ENCODE results near the gene SLC43A2. TPM values are rescaled to one million over a fixed set of nuclear protein-coding genes. Genes with fewer than 3 reads are reported as not detected.

Gene SLC43A2
- total RNA-seq, 3 donors from 2014 or later (not counting 1 experiment from before 2014, with no cell fraction given), result 24.5 to 36.0 (median 30.3) TPM

DNA sequence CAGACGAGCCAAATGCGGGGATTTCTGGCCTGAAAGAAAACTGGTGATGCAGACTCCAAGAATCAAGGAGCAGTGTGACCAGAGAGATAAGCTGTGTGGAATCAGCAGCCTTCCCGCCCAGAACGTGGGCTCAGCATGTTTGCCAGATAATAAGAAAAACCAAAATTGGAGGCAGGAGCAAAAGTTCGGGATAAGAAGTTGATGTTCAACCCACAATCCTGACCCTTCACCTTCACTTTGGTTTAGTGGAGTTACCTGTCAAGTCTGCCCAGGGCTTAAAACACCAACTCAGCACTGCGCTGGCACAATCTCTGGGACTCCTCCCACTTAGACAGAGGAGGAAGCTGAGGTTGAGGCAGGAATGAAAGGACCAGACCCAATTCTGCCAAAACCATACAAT, 3.1 kb downstream of the SLC43A2 start:
- no peaks in the 10 kb centered on the region for H3K9me3 Mint-ChIP-seq
- intact Hi-C loops (cut with micrococcal nuclease), result loop anchor here (5.0 kb wide), 1 partner anchor 108 kb away; the partner anchor contains the start of gene INPP5K
- peaks cover 2% of the 10 kb centered on the region for H3K36me3 ChIP-seq (ENCODE audit: control insufficient read depth, insufficient read depth, low read length)
- peaks cover 16 to 30% of the 10 kb centered on the region in 2 donors for H3K4me1 Mint-ChIP-seq
- H3K36me3 Mint-ChIP-seq, result no peaks in the 10 kb centered on the region
- H3K27me3 ChIP-seq (ENCODE audit: control insufficient read depth, insufficient read depth, low read length), result no peaks in the 10 kb centered on the region
- peak overlapping the region; percentile 31 for H3K4me3 Mint-ChIP-seq
- ATAC-seq, result no peak
- H3K27ac Mint-ChIP-seq, result no peak overlapping the region
- H3K27me3 Mint-ChIP-seq (ENCODE audit: low read depth in 2 of 2), result peaks cover 3 to 20% of the 10 kb centered on the region in 2 donors
- no peak for DNase-seq
- H3K9me3 ChIP-seq (ENCODE audit: control insufficient read depth, insufficient read depth, low read length), result no peaks in the 10 kb centered on the region
- H3K4me3 ChIP-seq (ENCODE audit: low read length), result no peak overlapping the region
- peaks cover 33% of the 10 kb centered on the region for H3K4me1 ChIP-seq (ENCODE audit: control insufficient read depth, insufficient read depth, low read length)
- 87% methylated on average over 5 of the region's 6 CpGs for whole genome bisulfite sequencing (ENCODE audit: insufficient coverage)
- H3K27ac ChIP-seq (ENCODE audit: low read length), result no peak overlapping the region
- TF ChIP-seq, protein P1, sequence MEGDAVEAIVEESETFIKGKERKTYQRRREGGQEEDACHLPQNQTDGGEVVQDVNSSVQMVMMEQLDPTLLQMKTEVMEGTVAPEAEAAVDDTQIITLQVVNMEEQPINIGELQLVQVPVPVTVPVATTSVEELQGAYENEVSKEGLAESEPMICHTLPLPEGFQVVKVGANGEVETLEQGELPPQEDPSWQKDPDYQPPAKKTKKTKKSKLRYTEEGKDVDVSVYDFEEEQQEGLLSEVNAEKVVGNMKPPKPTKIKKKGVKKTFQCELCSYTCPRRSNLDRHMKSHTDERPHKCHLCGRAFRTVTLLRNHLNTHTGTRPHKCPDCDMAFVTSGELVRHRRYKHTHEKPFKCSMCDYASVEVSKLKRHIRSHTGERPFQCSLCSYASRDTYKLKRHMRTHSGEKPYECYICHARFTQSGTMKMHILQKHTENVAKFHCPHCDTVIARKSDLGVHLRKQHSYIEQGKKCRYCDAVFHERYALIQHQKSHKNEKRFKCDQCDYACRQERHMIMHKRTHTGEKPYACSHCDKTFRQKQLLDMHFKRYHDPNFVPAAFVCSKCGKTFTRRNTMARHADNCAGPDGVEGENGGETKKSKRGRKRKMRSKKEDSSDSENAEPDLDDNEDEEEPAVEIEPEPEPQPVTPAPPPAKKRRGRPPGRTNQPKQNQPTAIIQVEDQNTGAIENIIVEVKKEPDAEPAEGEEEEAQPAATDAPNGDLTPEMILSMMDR (IDR thresholded peaks at IDR 0.05), result no peak

DNA sequence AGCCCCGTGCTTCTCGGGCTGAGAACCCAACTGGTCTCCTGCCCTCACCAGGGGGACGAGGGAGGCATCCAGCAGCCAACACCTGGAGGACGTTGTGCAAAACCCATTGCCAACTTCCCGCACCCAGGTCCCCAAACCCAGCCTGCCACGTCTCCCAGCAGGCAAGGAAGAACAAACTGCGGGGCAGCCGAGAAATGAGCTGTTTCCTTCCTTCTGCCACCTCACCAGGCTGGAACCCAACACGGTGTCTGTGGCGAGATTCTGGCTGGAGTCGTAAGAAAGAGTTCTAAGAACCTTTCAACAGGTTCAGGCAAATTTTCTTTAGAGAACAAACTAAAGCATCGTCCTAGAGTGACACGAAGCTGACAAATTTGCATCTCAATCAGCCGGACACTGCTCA, 3.6 kb downstream of the SLC43A2 start:
- H3K27me3 Mint-ChIP-seq (ENCODE audit: low read depth in 2 of 2), result peaks cover under 1 to 20% of the 10 kb centered on the region in 2 donors
- H3K36me3 Mint-ChIP-seq, result no peaks in the 10 kb centered on the region
- no peaks in the 10 kb centered on the region for H3K27me3 ChIP-seq (ENCODE audit: control insufficient read depth, insufficient read depth, low read length)
- TF ChIP-seq, protein P1 (IDR thresholded peaks at IDR 0.05), result no peak
- intact Hi-C loops (cut with micrococcal nuclease), result loop anchor here (5.0 kb wide), 1 partner anchor 108 kb away; the partner anchor contains the start of gene INPP5K
- WGBS (ENCODE audit: insufficient coverage), result 65% methylated on average over 14 of the region's 14 CpGs
- no peak for ATAC-seq
- no peak for DNase-seq
- H3K36me3 ChIP-seq (ENCODE audit: control insufficient read depth, insufficient read depth, low read length), result peaks cover 2% of the 10 kb centered on the region
- H3K4me3 Mint-ChIP-seq, result no peak overlapping the region
- H3K27ac ChIP-seq (ENCODE audit: low read length), result no peak overlapping the region
- H3K9me3 ChIP-seq (ENCODE audit: control insufficient read depth, insufficient read depth, low read length), result no peaks in the 10 kb centered on the region
- H3K27ac Mint-ChIP-seq, result no peak overlapping the region
- no peaks in the 10 kb centered on the region for H3K9me3 Mint-ChIP-seq
- H3K4me3 ChIP-seq (ENCODE audit: low read length), result no peak overlapping the region
- peaks cover 31% of the 10 kb centered on the region for H3K4me1 ChIP-seq (ENCODE audit: control insufficient read depth, insufficient read depth, low read length)
- H3K4me1 Mint-ChIP-seq, result peaks cover 11 to 25% of the 10 kb centered on the region in 2 donors

DNA sequence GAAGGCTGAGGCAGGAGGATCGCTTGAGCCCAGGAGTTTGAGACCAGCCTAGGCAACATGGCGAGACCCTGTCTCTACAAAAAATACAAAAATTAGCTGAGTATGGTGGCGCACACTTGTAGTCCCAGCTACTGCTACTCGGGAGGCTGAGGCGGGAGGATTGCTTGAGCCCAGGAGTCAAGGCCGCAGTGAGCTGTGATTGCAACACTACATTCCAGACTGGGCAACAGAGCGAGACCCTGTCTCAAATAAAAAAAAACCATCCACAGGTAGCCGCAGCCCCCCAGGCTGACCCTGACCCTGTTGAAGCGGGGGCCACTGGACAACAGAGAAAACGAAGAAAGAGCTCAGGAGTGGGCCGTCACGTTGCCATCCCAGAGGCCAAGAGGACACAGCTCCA, 4.0 kb downstream of the SLC43A2 start:
- Mint-ChIP-seq H3K4me3 (no peak overlapping the region), H3K27ac (no peak overlapping the region), H3K27me3 (ENCODE audit: low read depth in 2 of 2) (peaks cover 0 to 20% of the 10 kb centered on the region in 2 donors), H3K36me3 (no peaks in the 10 kb centered on the region), H3K9me3 (no peaks in the 10 kb centered on the region), H3K4me1 (peaks cover 10 to 21% of the 10 kb centered on the region in 2 donors)
- DNase-seq (no peak), ATAC-seq (no peak)
- H3K27ac ChIP-seq (ENCODE audit: low read length), result no peak overlapping the region
- TF ChIP-seq, protein P1 (IDR thresholded peaks at IDR 0.05), result no peak
- intact Hi-C loops (cut with micrococcal nuclease), result loop anchor here (5.0 kb wide), 1 partner anchor 107 kb away; the partner anchor contains the start of gene INPP5K
- H3K9me3 ChIP-seq (ENCODE audit: control insufficient read depth, insufficient read depth, low read length), result no peaks in the 10 kb centered on the region
- no peak overlapping the region for H3K4me3 ChIP-seq (ENCODE audit: low read length)
- H3K27me3 ChIP-seq (ENCODE audit: control insufficient read depth, insufficient read depth, low read length), result no peaks in the 10 kb centered on the region
- H3K4me1 ChIP-seq (ENCODE audit: control insufficient read depth, insufficient read depth, low read length), result peaks cover 27% of the 10 kb centered on the region
- WGBS (ENCODE audit: insufficient coverage), result 87% methylated on average over 12 of the region's 12 CpGs
- peaks cover 2% of the 10 kb centered on the region for H3K36me3 ChIP-seq (ENCODE audit: control insufficient read depth, insufficient read depth, low read length)

DNA sequence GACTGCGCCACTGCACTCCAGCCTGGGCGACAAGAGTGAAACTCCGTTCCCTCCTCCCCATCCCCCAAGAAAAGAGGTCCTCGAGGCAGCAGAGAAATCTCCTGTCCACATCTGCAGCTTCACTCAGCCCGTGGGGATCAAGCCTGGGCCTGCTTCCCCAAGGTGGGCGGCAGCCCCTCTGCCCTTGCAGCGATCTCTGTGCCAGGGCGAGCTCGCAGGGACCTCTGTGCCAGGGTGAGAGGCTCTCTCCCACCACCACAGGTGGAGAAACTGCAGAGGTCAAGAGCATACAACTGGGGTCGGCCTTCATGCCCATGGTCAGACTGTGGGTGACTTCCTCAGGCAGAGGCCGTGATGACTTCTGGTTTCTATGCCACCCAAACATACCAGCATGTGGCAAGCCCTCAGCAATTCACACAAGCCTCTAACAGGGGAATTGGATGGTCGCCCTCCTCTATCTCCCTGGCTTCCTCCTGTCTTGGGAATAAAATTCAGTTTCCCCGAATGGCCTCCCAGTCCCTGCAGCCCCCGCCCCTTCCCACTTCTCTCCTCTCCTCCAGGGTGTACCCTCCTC, 5.5 kb downstream of the SLC43A2 start:
- ATAC-seq, result no peak
- intact Hi-C loops (cut with micrococcal nuclease), result no loop called here
- Mint-ChIP-seq H3K36me3 (no peaks in the 10 kb centered on the region), H3K27me3 (ENCODE audit: low read depth in 2 of 2) (peaks cover 0 to 20% of the 10 kb centered on the region in 2 donors), H3K27ac (no peak overlapping the region), H3K9me3 (no peaks in the 10 kb centered on the region), H3K4me1 (peaks cover 5 to 9% of the 10 kb centered on the region in 2 donors), H3K4me3 (no peak overlapping the region)
- Histone ChIP-seq H3K9me3 (ENCODE audit: control insufficient read depth, insufficient read depth, low read length) (no peaks in the 10 kb centered on the region), H3K4me1 (ENCODE audit: control insufficient read depth, insufficient read depth, low read length) (peaks cover 21% of the 10 kb centered on the region), H3K27me3 (ENCODE audit: control insufficient read depth, insufficient read depth, low read length) (no peaks in the 10 kb centered on the region), H3K27ac (ENCODE audit: low read length) (no peak overlapping the region), H3K4me3 (ENCODE audit: low read length) (no peak overlapping the region), H3K36me3 (ENCODE audit: control insufficient read depth, insufficient read depth, low read length) (peaks cover 2% of the 10 kb centered on the region)
- WGBS (ENCODE audit: insufficient coverage), result 91% methylated on average over 14 of the region's 14 CpGs
- TF ChIP-seq, protein P1 (IDR thresholded peaks at IDR 0.05), result no peak
- DNase-seq, result no peak
